CD4-positive, CD25-positive, alpha-beta regulatory T cell (primary cell): Measurements from ENCODE around the gene RFC5. TPM values are rescaled to one million over a fixed set of nuclear protein-coding genes. Genes with fewer than 3 reads are reported as not detected.

Experiments
- ATAC-seq, 2 donors: fragments of 150-1000 bp; cut with Tn5 transposase; one replicate each; pipeline ENCODE4 v1.10.0; 2021; ENCODE audit warnings: low read depth in 2 of 2, moderate number of reproducible peaks in 2 of 2, moderate library complexity in 1 of 2
- DNase-seq, 3 donors: peaks; one replicate each; pipeline versions ENCODE4 v3.0.0 to v3.0.0-alpha.2; 2012 to 2022; ENCODE audit warnings: mixed read lengths in 1 of 3
- H3K27ac ChIP-seq: one replicate; pipeline ENCODE4 v1.7.0; 2013; ENCODE audit warnings: mild to moderate bottlenecking, low read length; ENCODE audit not compliant: insufficient read depth, poor library complexity, severe bottlenecking
- H3K27me3 ChIP-seq: one replicate; pipeline ENCODE4 v1.7.0; 2013; ENCODE audit warnings: low read length; ENCODE audit not compliant: control insufficient read depth, insufficient read depth
- H3K36me3 ChIP-seq: one replicate; pipeline ENCODE4 v1.7.0; 2013; ENCODE audit warnings: mild to moderate bottlenecking, low read length, moderate library complexity; ENCODE audit not compliant: control insufficient read depth, insufficient read depth
- H3K4me1 ChIP-seq: 2 replicates; pipeline ENCODE4 v1.7.0; 2013; ENCODE audit warnings: mild to moderate bottlenecking, low read length; ENCODE audit not compliant: insufficient read depth, control insufficient read depth, poor library complexity, severe bottlenecking
- H3K4me3 ChIP-seq: one replicate; pipeline ENCODE4 v1.7.0; 2013; ENCODE audit warnings: low read depth, mild to moderate bottlenecking, low read length, moderate library complexity
- H3K9me3 ChIP-seq, 2 experiments: 1 replicate in 1 of 2; 2 replicates in 1 of 2; pipeline ENCODE4 v1.7.0; 2013; ENCODE audit warnings: low read length in 2 of 2, mild to moderate bottlenecking in 1 of 2, moderate library complexity in 1 of 2; ENCODE audit not compliant: control insufficient read depth in 2 of 2
- H3K27ac Mint-ChIP-seq, 3 donors: one replicate each; pipeline ENCODE4 v1.8.0; 2020 to 2022; ENCODE audit warnings: mild to moderate bottlenecking in 3 of 3, mixed read lengths in 3 of 3, moderate library complexity in 2 of 3
- H3K27me3 Mint-ChIP-seq: one replicate; pipeline ENCODE4 v1.8.0; 2022; ENCODE audit warnings: mild to moderate bottlenecking, mixed read lengths
- H3K36me3 Mint-ChIP-seq: one replicate; pipeline ENCODE4 v1.8.0; 2020; ENCODE audit warnings: mixed read lengths
- H3K4me1 Mint-ChIP-seq, 4 donors: one replicate each; pipeline ENCODE4 v1.8.0; 2020 to 2022; ENCODE audit warnings: mixed read lengths in 4 of 4, mild to moderate bottlenecking in 1 of 4
- H3K4me3 Mint-ChIP-seq, 4 donors: one replicate each; pipeline ENCODE4 v1.8.0; 2020 to 2022; ENCODE audit warnings: mild to moderate bottlenecking in 4 of 4, mixed read lengths in 4 of 4, moderate library complexity in 3 of 4
- H3K9me3 Mint-ChIP-seq, 7 donors: one replicate each; pipeline ENCODE4 v1.8.0; 2020 to 2022; ENCODE audit warnings: mixed read lengths in 7 of 7, mild to moderate bottlenecking in 3 of 7, moderate library complexity in 2 of 7
- polyA plus RNA-seq, 4 donors: library from polyadenylated mRNA; unstranded; fragments of 300-500 nt; fragmentation: Illumina TruSeq; gene quantifications; one replicate each; pipeline ENCODE4 v1.2.3, GENCODE V29; 2021
- total RNA-seq: library from RNA; stranded (reverse); gene quantifications from one replicate; pipeline ENCODE4 v1.2.3, GENCODE V29; 2022

RFC5 gene
- total and polyA plus RNA-seq, 5 donors from 2014 or later: 12.0 to 21.1 (median 20.1) TPM

DNA sequence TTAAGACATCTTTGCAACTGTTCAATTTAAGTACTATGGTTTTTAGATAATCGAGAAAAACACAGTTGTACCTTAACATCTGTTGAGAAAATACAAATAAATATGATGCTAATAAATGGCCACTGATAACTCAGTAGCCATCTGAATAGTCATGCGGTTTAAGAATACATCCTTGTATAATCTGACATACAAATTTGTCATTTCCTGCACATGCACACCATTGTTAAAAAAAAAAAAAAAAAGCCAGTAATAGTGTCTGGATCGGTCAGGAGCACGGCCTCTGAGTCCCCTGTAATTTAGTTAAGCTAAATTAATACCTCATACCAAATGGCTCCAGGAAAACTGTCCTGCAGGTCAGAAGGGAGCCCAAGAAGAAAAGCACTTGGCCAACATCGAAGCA lies 16.8 kb downstream of the RFC5 start:
- peaks cover 80% of the 10 kb centered on the region for H3K36me3 ChIP-seq
- ATAC-seq (no peak), DNase-seq (no peak)
- H3K9me3 Mint-ChIP-seq: no peaks in the 10 kb centered on the region
- no peaks in the 10 kb centered on the region for H3K27me3 ChIP-seq
- no peaks in the 10 kb centered on the region for H3K27me3 Mint-ChIP-seq
- H3K36me3 Mint-ChIP-seq: peaks cover 58% of the 10 kb centered on the region
- H3K4me1 Mint-ChIP-seq: peaks cover 2 to 10% (median 7%) of the 10 kb centered on the region in 4 donors
- no peak overlapping the region for H3K27ac ChIP-seq
- peak overlapping the region in 2 of 3 donors; percentile 46 to 49 for H3K27ac Mint-ChIP-seq
- H3K4me1 ChIP-seq: no peaks in the 10 kb centered on the region
- H3K4me3 Mint-ChIP-seq: no peak overlapping the region
- no peaks in the 10 kb centered on the region for H3K9me3 ChIP-seq
- H3K4me3 ChIP-seq: no peak overlapping the region

- H3K4me1 ChIP-seq: no peaks in the 10 kb centered on the region
- peak overlapping the region in 1 of 4 donors; percentile 19 for H3K4me3 Mint-ChIP-seq
- H3K9me3 Mint-ChIP-seq: no peaks in the 10 kb centered on the region
- no peak for DNase-seq
- peak overlapping the region in 2 of 3 donors; percentile 49 to 71 for H3K27ac Mint-ChIP-seq
- ATAC-seq: no peak
- peaks cover 2 to 10% (median 7%) of the 10 kb centered on the region in 4 donors for H3K4me1 Mint-ChIP-seq
- no peaks in the 10 kb centered on the region for H3K27me3 ChIP-seq
- no peak overlapping the region for H3K27ac ChIP-seq
- no peaks in the 10 kb centered on the region for H3K27me3 Mint-ChIP-seq
- H3K36me3 ChIP-seq: peaks cover 82% of the 10 kb centered on the region
- H3K36me3 Mint-ChIP-seq: peaks cover 58% of the 10 kb centered on the region
- H3K4me3 ChIP-seq: no peak overlapping the region
- H3K9me3 ChIP-seq: no peaks in the 10 kb centered on the region
Measured at GRCh38 chr12:118033902-118034301, 17.4 kb downstream of the RFC5 start.

DNA sequence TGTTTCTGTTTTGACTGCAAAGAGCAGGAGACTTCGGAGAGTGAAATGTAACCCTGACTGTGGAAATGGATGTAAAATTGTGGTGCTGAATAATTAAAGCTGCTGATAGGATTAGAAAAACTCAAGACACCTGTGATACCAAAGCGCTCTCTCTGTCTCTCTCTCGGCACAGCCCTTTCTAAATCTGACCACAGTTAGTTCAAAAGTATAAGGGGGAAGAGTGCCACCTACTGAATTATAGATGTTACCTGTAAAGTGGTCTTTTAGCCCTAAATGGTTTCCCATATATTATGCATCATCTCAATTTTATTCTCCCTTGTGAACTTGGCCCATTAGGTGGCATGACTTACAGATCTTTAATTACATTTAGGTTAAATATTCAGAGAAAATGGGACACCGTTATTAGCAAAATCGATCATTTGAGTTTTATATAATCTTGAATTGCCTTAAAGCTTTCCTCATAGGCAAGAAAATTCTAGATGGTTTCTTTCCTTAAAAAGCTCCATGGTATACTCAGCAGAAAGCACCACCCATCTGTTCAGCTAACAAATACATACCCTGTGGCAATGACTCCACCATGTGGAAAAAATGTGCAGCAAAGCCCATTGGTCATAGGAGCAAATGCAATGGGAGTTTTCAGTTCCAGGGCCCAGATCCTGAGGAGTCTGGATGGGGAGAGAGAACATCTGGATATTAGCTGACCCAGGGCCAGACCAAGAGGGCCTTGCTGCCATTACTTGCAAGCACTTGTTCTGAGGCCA lies 18.1 kb downstream of the RFC5 start:
- DNase-seq (no peak), ATAC-seq (no peak)
- Mint-ChIP-seq H3K36me3 (peaks cover 59% of the 10 kb centered on the region), H3K9me3 (no peaks in the 10 kb centered on the region), H3K27me3 (no peaks in the 10 kb centered on the region), H3K4me3 (no peak overlapping the region), H3K27ac (peak overlapping the region; percentile 10 to 71 (median 52)), H3K4me1 (peaks cover 6 to 10% (median 7%) of the 10 kb centered on the region in 4 donors)
- H3K27me3 ChIP-seq: no peaks in the 10 kb centered on the region
- H3K4me1 ChIP-seq: no peaks in the 10 kb centered on the region
- peaks cover 88% of the 10 kb centered on the region for H3K36me3 ChIP-seq
- H3K9me3 ChIP-seq: no peaks in the 10 kb centered on the region
- H3K27ac ChIP-seq: no peak overlapping the region
- H3K4me3 ChIP-seq: no peak overlapping the region

- H3K9me3 Mint-ChIP-seq: no peaks in the 10 kb centered on the region
- no peak overlapping the region for H3K4me3 ChIP-seq
- no peak overlapping the region for H3K4me3 Mint-ChIP-seq
- peaks cover 4 to 10% (median 5%) of the 10 kb centered on the region in 4 donors for H3K4me1 Mint-ChIP-seq
- peaks cover 86% of the 10 kb centered on the region for H3K36me3 ChIP-seq
- no peaks in the 10 kb centered on the region for H3K27me3 Mint-ChIP-seq
- H3K27ac Mint-ChIP-seq: peak overlapping the region; percentile 15 to 64 (median 52)
- ATAC-seq (no peak), DNase-seq (peak in 1 of 3 donors; percentile 19)
- H3K4me1 ChIP-seq: no peaks in the 10 kb centered on the region
- no peaks in the 10 kb centered on the region for H3K9me3 ChIP-seq
- peaks cover 58% of the 10 kb centered on the region for H3K36me3 Mint-ChIP-seq
- no peak overlapping the region for H3K27ac ChIP-seq
- H3K27me3 ChIP-seq: no peaks in the 10 kb centered on the region
Measured at GRCh38 chr12:118035190-118036041, 18.9 kb downstream of the RFC5 start.

DNA sequence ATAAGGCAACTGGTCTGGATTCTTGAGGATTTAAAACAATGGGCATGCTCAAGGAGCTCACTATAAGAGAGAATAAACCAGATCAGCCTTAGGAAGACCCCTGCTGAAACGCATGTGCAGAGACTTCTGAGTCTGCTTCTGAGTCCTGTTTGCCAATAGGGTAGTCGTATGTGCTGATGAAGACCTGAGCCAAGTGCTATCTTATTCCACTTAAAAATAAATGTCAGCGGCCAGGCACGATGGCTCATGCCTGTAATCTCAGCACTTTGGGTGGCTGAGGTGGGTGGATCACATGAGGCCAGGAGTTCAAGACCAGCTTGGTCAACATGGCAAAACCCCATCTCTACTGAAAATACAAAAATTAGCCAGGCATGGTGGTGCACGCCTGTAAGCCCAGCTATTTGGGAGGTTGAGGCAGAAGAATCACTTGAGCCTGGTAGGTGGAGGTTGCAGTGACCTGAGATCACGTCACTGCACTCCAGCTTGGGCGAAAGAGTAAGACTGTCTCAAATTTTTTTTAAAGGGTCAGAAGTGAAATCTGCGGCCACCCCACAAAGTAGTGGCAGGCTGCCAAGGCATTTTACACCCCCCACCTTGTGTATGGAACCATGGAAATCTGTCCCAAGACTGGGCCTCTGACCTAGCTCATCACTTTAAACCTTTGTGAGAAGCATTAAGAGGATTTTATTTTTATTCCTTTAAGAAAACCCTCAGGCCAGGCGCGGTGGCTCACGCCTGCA lies 20.3 kb downstream of the RFC5 start:
- Mint-ChIP-seq H3K4me1 (peaks cover 4 to 10% (median 5%) of the 10 kb centered on the region in 4 donors), H3K36me3 (peaks cover 59% of the 10 kb centered on the region), H3K27me3 (no peaks in the 10 kb centered on the region), H3K4me3 (no peak overlapping the region), H3K27ac (no peak overlapping the region), H3K9me3 (no peaks in the 10 kb centered on the region)
- Histone ChIP-seq H3K4me3 (no peak overlapping the region), H3K27ac (no peak overlapping the region), H3K36me3 (peaks cover 74% of the 10 kb centered on the region), H3K9me3 (no peaks in the 10 kb centered on the region), H3K4me1 (no peaks in the 10 kb centered on the region), H3K27me3 (no peaks in the 10 kb centered on the region)
- ATAC-seq (no peak), DNase-seq (no peak)

GRCh38 chr12:118038137-118038536 lies 21.6 kb downstream of the RFC5 start:
- peaks cover 2 to 8% (median 5%) of the 10 kb centered on the region in 4 donors for H3K4me1 Mint-ChIP-seq
- H3K27me3 ChIP-seq: no peaks in the 10 kb centered on the region
- H3K27ac ChIP-seq: no peak overlapping the region
- H3K27ac Mint-ChIP-seq: peak overlapping the region in 2 of 3 donors; percentile 11 to 64
- DNase-seq (no peak), ATAC-seq (no peak)
- H3K4me3 ChIP-seq: no peak overlapping the region
- no peaks in the 10 kb centered on the region for H3K27me3 Mint-ChIP-seq
- no peaks in the 10 kb centered on the region for H3K4me1 ChIP-seq
- H3K9me3 ChIP-seq: no peaks in the 10 kb centered on the region
- H3K9me3 Mint-ChIP-seq: no peaks in the 10 kb centered on the region
- H3K36me3 Mint-ChIP-seq: peaks cover 64% of the 10 kb centered on the region
- no peak overlapping the region for H3K4me3 Mint-ChIP-seq
- peaks cover 72% of the 10 kb centered on the region for H3K36me3 ChIP-seq

DNA sequence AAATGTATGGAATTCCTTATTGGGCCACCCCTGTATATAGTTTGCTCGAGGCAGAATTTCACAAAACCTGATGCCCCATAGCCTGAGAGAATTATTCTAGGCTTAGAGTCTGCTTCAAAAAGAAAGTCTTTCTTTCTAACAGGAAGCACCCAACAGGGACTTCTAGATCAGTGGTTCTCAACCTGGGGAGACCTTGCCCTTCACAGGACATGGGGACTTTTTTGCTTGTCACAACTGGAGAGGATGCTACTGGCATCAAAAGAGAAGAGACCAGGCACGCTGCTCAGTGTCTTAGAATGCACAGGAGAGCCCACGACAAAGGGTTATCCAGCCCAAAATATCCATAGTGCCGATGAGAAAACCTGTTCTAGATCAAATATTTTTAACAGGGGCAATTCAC lies 25.6 kb downstream of the RFC5 start:
- Histone ChIP-seq H3K27me3 (no peaks in the 10 kb centered on the region), H3K36me3 (peaks cover 43% of the 10 kb centered on the region), H3K4me3 (no peak overlapping the region), H3K4me1 (no peaks in the 10 kb centered on the region), H3K27ac (no peak overlapping the region), H3K9me3 (no peaks in the 10 kb centered on the region)
- DNase-seq (no peak), ATAC-seq (no peak)
- H3K27ac Mint-ChIP-seq: no peak overlapping the region
- H3K9me3 Mint-ChIP-seq: no peaks in the 10 kb centered on the region
- H3K36me3 Mint-ChIP-seq: peaks cover 49% of the 10 kb centered on the region
- H3K4me3 Mint-ChIP-seq: no peak overlapping the region
- no peaks in the 10 kb centered on the region for H3K27me3 Mint-ChIP-seq
- peaks cover 1 to 13% (median 10%) of the 10 kb centered on the region in 4 donors for H3K4me1 Mint-ChIP-seq
